Activated B cell treated with CpG ODN at 0.5 μM for 24 hours (primary cell): ENCODE measurements around the gene OR4D6. TPM values are rescaled to one million over a fixed set of nuclear protein-coding genes. Genes with fewer than 3 reads are reported as not detected.

ENCODE experiments used
- ATAC-seq: fragments of 200-7000 bp; cut with Tn5 transposase; one replicate; pipeline ENCODE4 v1.10.0; 2021; ENCODE audit warnings: low read depth, mild to moderate bottlenecking, moderate library complexity
- CTCF ChIA-PET: fragments of 350-600 bp; sonication (Branson Sonifier 250); formaldehyde crosslinking; loops from one replicate; lab custom pipeline; 2021; ENCODE audit warnings: antibody characterized with exemption; lab: Charles Lee
- POLR2A ChIA-PET: fragments of 350-600 bp; sonication (Branson Sonifier 250); formaldehyde crosslinking; loops from one replicate; lab custom pipeline; 2021; ENCODE audit warnings: antibody characterized with exemption; lab: Charles Lee
- DNase-seq: peaks from one replicate; pipeline ENCODE4 v3.0.0; 2022
- H3K27ac Mint-ChIP-seq: one replicate; pipeline ENCODE4 v1.8.0; 2020; ENCODE audit warnings: mixed read lengths
- H3K27me3 Mint-ChIP-seq: one replicate; pipeline ENCODE4 v1.8.0; 2021; ENCODE audit warnings: mixed read lengths
- H3K36me3 Mint-ChIP-seq: one replicate; pipeline ENCODE4 v1.8.0; 2021; ENCODE audit warnings: low read depth, mixed read lengths
- H3K4me1 Mint-ChIP-seq: one replicate; pipeline ENCODE4 v1.8.0; 2021; ENCODE audit warnings: mixed read lengths
- H3K4me3 Mint-ChIP-seq: one replicate; pipeline ENCODE4 v1.8.0; 2020; ENCODE audit warnings: mild to moderate bottlenecking, mixed read lengths
- H3K9me3 Mint-ChIP-seq: one replicate; pipeline ENCODE4 v1.8.0; 2020; ENCODE audit warnings: mixed read lengths
- CTCF ChIP-seq: fragments of 200-600 bp; IDR thresholded peaks from one replicate; pipeline ENCODE4 v1.8.0; 2022; ENCODE audit warnings: antibody characterized with exemption, mild to moderate bottlenecking
- intact Hi-C: fragments of 100-400 bp; cut with micrococcal nuclease; formaldehyde crosslinking; loops from one replicate; pipeline ENCODE4 v1.15.1; 2024
- total RNA-seq: library from RNA; stranded (reverse); gene quantifications from 2 replicates; pipeline ENCODE4 v1.2.3, GENCODE V29; 2022

Gene OR4D6
- total RNA-seq, 1 donor from 2014 or later, result not detected

GRCh38 chr11:59448484-59448883 is 8.3 kb upstream of the OR4D6 start:
- no peak for TF ChIP-seq CTCF
- H3K4me1 Mint-ChIP-seq, result no peaks in the 10 kb centered on the region
- intact Hi-C loops, result no loop called here
- POLR2A ChIA-PET, result no interaction called here
- peaks cover 14% of the 10 kb centered on the region for H3K27me3 Mint-ChIP-seq
- CTCF ChIA-PET, result no interaction called here
- no peak overlapping the region for H3K4me3 Mint-ChIP-seq
- DNase-seq (no peak), ATAC-seq (no peak)
- H3K27ac Mint-ChIP-seq, result no peak overlapping the region
- H3K9me3 Mint-ChIP-seq, result peaks cover 14% of the 10 kb centered on the region
- no peaks in the 10 kb centered on the region for H3K36me3 Mint-ChIP-seq

GRCh38 chr11:59459916-59460315 is 3.2 kb downstream of the OR4D6 start:
- ChIA-PET POLR2A (no interaction called here), CTCF (no interaction called here)
- Mint-ChIP-seq H3K36me3 (no peaks in the 10 kb centered on the region), H3K4me3 (no peak overlapping the region), H3K4me1 (no peaks in the 10 kb centered on the region), H3K9me3 (peaks cover under 1% of the 10 kb centered on the region), H3K27ac (no peak overlapping the region), H3K27me3 (peaks cover 20% of the 10 kb centered on the region)
- TF ChIP-seq CTCF, result no peak
- no peak for DNase-seq
- no peak for ATAC-seq
- intact Hi-C loops, result no loop called here

- no peak for TF ChIP-seq CTCF
- Mint-ChIP-seq H3K9me3 (peaks cover 8% of the 10 kb centered on the region), H3K4me1 (no peaks in the 10 kb centered on the region), H3K27me3 (peaks cover 16% of the 10 kb centered on the region), H3K36me3 (no peaks in the 10 kb centered on the region), H3K4me3 (no peak overlapping the region), H3K27ac (no peak overlapping the region)
- POLR2A ChIA-PET, result no interaction called here
- intact Hi-C loops, result no loop called here
- CTCF ChIA-PET, result no interaction called here
- no peak for DNase-seq
- no peak for ATAC-seq
Measured at GRCh38 chr11:59463190-59463641, 6.5 kb downstream of the OR4D6 start.

GRCh38 chr11:59473015-59473414 is 16.3 kb downstream of the OR4D6 start, which contains the start of gene OR4D10:
Gene OR4D10, plus strand, starts transcription at chr11:59473315. Its CDS starts 4,115 bp downstream, at chr11:59477430.
- TF ChIP-seq CTCF, result no peak
- ChIA-PET POLR2A (no interaction called here), CTCF (no interaction called here)
- H3K36me3 Mint-ChIP-seq, result no peaks in the 10 kb centered on the region
- H3K27me3 Mint-ChIP-seq, result peaks cover 14% of the 10 kb centered on the region
- intact Hi-C loops, result no loop called here
- H3K4me1 Mint-ChIP-seq, result peaks cover 8% of the 10 kb centered on the region
- DNase-seq (no peak), ATAC-seq (no peak)
- no peak within 1 kb of the TSS for H3K4me3 Mint-ChIP-seq
- no peaks in the 10 kb centered on the region for H3K9me3 Mint-ChIP-seq
- H3K27ac Mint-ChIP-seq, result no peak within 1 kb of the TSS

- TF ChIP-seq CTCF, result no peak
- ChIA-PET POLR2A (no interaction called here), CTCF (no interaction called here)
- Mint-ChIP-seq H3K9me3 (no peaks in the 10 kb centered on the region), H3K27ac (no peak overlapping the region), H3K4me1 (peaks cover 8% of the 10 kb centered on the region), H3K4me3 (no peak overlapping the region), H3K27me3 (peaks cover 9% of the 10 kb centered on the region), H3K36me3 (no peaks in the 10 kb centered on the region)
- DNase-seq, result no peak
- ATAC-seq, result no peak
- intact Hi-C loops, result no loop called here
Measured at GRCh38 chr11:59475176-59475575, 18.4 kb downstream of the OR4D6 start.
